ENCODE results near the gene COPS3.
"Not testable (repeated sequence)": the region's sequence is repeated elsewhere in the genome, so short reads cannot be mapped to it uniquely, and the experiment has no call there.

Gene COPS3

GRCh38 chr17:17301659-17302058 is 20.6 kb upstream of the COPS3 start:
- DNase-seq, result not testable (repeated sequence)

GRCh38 chr17:17300624-17301568 is 19.9 kb upstream of the COPS3 start:
- peak; percentile 35 for DNase-seq

GRCh38 chr17:17298108-17298507 is 17.1 kb upstream of the COPS3 start:
- DNase-seq, result no peak

- no peak for DNase-seq
These were observed 16.2 kb upstream of the COPS3 start for GRCh38 chr17:17297217-17297616.

- DNase-seq, result no peak
These were observed 14.1 kb upstream of the COPS3 start for GRCh38 chr17:17295141-17295540.

GRCh38 chr17:17289701-17290100 is 8.7 kb upstream of the COPS3 start:
- no peak for DNase-seq

- DNase-seq, result no peak
These were observed 8.0 kb upstream of the COPS3 start for GRCh38 chr17:17289086-17289485.

GRCh38 chr17:17285951-17286350 is 4.9 kb upstream of the COPS3 start:
- no peak for DNase-seq

GRCh38 chr17:17279316-17279715 is 1.7 kb downstream of the COPS3 start:
- DNase-seq, result no peak

- DNase-seq, result not testable (repeated sequence)
These were observed 3.6 kb downstream of the COPS3 start for GRCh38 chr17:17277431-17277830.

GRCh38 chr17:17275971-17276370 is 5.1 kb downstream of the COPS3 start:
- DNase-seq, result no peak

- DNase-seq, result peak; percentile 9
These were observed 10.9 kb downstream of the COPS3 start for GRCh38 chr17:17269926-17270773.

- DNase-seq, result no peak
These were observed 16.6 kb downstream of the COPS3 start for GRCh38 chr17:17264430-17264829.

- no peak for DNase-seq
These were observed 22.0 kb downstream of the COPS3 start for GRCh38 chr17:17258998-17259397.

- DNase-seq, result no peak
These were observed 23.0 kb downstream of the COPS3 start for GRCh38 chr17:17258011-17258410.

- no peak for DNase-seq
These were observed 24.7 kb downstream of the COPS3 start for GRCh38 chr17:17256316-17256715.

GRCh38 chr17:17255689-17256088 is 25.4 kb downstream of the COPS3 start:
- DNase-seq, result not testable (repeated sequence)

- DNase-seq, result no peak
These were observed 27.0 kb downstream of the COPS3 start for GRCh38 chr17:17254036-17254435.

- DNase-seq, result no peak
These were observed 27.6 kb downstream of the COPS3 start for GRCh38 chr17:17253406-17253805.

- DNase-seq, result no peak
These were observed 28.8 kb downstream of the COPS3 start for GRCh38 chr17:17252149-17252661.

GRCh38 chr17:17246879-17247278 is 34.2 kb downstream of the COPS3 start:
- no peak for DNase-seq

GRCh38 chr17:17243163-17243562 is 37.9 kb downstream of the COPS3 start:
- no peak for DNase-seq

- DNase-seq, result no peak
These were observed 38.8 kb downstream of the COPS3 start for GRCh38 chr17:17242246-17242645.

All from T-helper 9 cell (primary cell).